ENCODE measurements around the gene MFNG.
"Not testable (repeated sequence)": the region's sequence is repeated elsewhere in the genome, so short reads cannot be mapped to it uniquely, and the experiment has no call there.

Gene MFNG

DNA sequence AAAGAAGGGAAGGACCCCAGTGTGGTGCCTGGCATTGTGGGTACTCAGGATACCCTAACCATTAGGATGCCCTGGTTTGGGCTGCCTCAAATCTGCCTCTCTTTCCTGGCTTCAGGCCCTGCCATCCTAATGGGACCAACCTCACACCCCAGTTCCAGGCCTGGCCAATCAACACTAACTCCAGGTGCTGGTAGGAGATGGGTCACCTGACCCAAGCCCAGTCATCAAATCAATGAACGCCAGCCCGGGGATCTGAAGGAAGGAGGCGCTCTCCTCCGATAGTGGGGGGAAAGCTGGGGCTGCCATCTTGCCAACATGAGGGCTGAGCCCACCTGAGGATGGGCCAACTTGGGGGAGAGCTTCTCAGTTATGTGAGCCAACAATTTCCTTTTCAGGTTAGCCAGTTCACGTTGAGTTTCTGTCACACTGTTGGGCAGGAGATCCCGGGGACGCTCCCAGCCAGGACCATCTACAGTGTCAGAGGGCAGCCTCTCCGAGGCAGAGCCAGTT lies 12.7 kb downstream of the MFNG start:
- no peak for DNase-seq (ENCODE audit: low read depth, low spot score)

DNA sequence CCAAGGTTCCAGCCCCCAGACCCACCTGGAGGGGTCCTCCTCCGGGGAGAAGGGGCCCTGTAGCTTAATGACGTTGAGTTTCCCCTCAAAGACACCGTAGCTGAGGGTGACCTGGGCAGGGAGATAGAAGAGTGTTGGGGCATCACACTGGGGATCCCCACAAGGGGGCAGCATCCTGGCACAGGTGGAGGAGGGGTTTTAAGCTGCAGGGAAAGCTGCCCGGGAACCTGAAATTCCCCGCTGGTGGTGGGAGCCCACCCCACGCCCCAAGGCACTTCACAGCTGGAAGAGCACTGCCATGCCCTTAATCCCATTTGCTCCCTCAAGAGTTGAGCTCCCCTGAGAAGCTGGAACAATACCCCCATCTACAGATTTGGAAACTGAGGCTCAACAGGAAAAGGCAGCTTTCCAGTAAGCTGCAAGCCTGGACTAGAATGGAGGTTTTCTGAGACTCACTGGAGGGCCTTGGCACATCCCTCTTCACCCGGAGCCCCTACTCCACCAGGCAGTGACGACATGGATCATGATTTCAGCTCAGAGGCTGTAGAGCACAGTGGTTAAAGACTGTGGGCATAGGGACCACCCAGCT lies 13.7 kb downstream of the MFNG start:
- no peak for DNase-seq (ENCODE audit: low read depth, low spot score)

DNA sequence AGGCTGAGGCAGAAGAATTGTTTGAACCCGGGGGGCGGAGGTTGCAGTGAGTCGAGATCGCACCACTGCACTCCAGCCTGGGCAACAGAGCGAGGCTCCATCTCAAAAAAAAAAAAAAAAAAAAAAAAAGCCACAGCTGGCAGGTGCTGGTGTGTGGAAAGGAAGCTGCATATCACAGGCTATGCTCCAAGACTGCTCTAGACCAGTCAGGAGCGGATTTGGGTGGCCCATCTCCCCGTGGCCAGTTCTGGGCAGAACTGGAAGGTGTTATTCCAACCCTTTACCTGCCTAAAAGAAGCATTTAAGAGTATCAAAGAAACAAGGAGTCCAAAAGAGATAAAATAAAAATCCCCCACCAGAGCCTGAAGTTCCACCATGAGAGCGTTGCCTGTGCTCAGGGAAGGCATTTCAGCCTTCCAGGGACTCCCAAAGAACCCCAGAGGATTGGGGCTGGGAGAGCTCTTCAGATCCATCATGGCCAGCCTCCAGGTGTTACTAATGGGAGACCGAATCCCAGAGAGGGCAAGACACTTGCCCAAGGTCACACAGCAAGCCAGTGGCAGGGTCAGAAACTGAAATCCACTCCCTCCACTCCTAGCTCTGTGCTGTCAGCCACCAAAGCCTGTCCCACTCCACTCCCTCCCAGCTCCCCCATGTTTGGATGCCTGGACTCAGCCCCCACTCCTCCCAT lies 14.3 kb downstream of the MFNG start:
- no peak for DNase-seq (ENCODE audit: low read depth, low spot score)

DNA sequence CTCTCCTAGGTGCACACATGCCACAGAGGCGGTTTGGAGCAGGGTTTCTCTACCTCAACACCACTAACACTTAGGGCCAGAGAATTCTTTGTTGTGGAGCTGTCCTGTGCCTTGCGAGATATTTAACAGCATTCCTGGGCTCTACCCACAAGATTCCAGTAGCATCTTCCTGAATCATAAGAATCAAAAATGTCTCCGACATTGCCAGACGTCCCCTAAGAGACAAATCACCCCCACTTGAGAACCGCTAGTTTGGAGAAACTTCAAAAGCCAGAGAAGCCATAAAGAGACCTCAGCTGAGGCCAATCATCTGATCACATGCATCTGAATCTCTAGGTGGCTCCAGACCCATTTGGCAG lies 16.1 kb downstream of the MFNG start:
- no peak for DNase-seq (ENCODE audit: low read depth, low spot score)

DNA sequence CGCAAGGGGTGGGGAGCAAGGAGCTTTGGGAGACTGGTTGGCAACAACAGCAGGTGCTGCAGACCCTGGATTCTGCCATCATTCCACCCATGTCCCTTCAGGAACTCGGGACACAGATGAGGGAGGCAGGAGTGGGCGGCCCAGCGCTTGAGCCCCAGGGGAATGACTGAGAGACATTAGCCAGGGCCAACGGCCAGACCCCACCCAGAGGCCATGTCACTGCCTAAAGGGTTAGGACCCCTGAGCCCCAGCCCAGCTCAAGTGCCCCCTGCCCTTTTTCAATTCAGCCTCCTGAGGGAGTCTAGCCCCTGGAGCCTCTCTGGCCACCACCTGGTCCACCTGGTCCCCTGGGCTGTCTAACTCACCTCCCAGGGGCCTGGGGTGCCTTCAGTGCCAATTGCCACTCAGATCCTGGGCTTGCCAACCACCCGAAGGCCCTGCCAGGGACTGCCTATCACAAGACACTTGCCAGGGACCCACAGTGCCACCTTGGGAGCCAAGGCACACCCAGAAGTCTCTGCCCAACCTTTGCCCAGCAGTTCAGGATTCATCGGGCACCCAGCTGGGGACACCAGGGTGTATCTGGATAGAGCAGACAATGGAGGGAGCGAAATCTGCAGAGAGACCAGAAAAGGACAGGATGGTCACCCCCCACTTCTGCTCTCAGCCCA lies 16.6 kb downstream of the MFNG start:
- DNase-seq (ENCODE audit: low read depth, low spot score), result no peak

DNA sequence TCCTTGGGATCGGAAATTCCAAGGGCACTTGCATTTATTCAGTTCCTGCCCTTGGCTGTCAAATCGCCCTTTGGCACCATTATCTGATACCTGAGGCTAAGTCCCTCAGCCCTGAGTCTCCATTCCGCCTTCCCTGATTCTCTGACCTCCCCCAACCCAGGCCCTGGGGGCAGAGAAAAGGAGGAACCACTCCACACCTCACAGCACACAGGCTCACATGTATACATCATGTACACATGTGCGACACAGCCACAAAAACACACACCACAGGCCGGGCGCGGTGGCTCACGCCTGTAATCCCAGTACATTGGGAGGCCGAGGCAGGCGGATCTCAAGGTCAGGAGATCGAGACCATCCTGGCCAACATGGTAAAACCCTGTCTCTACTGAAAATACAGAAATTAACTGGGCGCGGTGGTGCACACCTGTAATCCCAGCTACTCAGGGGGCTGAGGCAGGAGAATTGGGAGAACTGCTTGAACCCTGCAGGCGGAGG lies 17.9 kb downstream of the MFNG start:
- not testable (repeated sequence) for DNase-seq (ENCODE audit: low read depth, low spot score)

DNA sequence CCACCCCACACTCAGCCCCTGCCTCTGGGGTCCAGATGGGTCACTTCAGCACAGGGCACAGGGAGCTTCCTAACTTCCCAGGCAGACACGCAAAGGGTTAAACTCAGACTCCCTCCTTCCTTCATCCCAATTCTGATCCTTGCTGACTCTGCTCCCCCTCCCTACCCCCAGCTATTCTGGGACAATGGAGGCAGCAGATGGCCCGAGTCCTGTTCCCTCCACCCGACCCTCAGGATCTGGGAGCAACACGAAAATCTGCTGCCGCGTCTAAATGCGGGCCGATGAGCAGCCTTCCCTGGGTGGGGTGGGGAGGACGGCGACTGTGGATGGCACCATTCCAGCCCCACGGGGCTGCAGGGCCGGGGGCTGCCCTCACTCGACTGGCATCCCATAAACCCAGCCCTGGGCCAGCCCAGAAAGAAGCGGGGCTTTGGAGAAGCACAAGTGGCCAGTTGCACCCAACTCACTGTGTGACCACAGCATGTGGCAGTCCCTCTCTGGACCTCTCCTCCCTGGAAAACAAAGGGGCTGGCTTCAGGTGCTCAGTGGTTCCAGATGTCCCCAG lies 18.7 kb downstream of the MFNG start:
- no peak for DNase-seq (ENCODE audit: low read depth, low spot score)

DNA sequence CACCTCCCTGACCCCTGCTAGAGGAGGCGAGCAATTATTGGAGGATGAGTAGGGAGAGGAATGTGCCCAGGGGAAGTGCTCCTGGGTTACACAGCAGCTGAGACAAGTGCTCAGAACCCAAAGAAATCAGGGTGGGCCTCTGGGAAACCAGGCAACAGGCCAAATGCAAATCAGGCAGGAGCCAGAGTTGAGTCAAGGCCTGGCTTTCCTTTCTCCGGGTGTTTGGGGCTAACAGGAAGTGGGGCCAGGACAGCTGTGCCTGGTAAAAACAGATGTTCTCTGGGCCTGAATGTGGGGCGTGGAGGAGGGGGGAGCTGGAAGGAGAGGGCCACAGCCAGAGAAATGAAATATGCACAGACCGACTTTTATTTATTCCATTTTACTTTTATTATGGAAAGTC lies 22.0 kb downstream of the MFNG start:
- no peak for DNase-seq (ENCODE audit: low read depth, low spot score)

DNA sequence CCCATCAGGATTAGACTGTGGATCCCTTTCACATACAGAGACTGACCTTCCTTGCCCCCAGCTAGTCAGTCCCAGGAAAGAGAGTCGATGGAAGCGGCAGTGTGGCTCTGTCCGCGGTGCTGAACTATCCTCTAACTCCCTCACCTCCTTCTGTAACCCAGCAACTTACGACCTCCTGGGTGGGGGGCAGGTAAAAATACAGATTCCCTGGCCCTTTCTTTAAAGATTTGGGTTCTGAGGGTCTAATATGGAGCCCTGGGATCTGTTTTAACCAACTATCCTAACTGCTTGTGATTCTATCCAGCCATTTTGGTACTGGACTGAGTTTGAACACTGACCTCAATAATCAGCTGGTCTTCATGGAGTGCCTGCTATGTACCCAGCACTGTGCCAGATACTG lies 23.2 kb downstream of the MFNG start:
- DNase-seq (ENCODE audit: low read depth, low spot score), result no peak

DNA sequence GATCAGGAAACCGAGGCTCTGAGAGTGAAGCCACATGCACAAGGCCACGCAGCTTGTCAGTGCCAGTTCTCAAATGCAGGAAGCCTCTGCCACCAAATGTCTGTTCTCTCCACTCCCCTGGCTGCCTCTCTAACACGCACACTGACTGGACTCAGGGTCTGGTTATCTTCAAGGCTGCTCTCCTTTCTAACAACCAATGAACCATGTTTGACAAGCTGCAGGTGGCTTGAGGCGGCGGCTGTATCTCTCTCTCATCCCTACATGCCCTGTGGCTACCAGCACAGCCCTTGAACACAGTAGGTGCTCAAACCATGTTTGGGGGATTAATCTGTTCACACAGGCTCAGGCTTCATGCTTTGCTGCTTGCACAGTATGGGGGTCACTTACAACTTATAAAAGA lies 23.7 kb downstream of the MFNG start:
- DNase-seq (ENCODE audit: low read depth, low spot score), result no peak

DNA sequence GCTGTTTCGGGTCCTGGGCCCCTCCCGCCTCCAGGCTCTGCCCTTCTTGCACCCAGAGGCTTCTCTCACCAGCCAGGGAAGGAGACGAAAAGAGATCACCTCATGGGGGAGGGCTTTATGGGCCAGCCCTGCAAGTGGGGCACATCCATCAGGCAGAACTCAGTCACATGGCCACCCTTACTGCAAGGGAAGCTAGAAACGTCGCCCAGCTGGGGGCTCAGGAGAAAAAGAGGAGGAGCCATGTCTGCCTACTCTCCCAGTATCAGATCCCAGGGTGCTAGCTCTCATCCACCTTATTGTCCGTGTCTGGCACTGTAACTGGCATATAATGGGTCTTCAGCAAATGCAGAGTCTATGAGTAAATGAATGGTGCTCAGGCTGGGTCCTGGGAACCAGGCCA lies 24.2 kb downstream of the MFNG start:
- no peak for DNase-seq (ENCODE audit: low read depth, low spot score)

DNA sequence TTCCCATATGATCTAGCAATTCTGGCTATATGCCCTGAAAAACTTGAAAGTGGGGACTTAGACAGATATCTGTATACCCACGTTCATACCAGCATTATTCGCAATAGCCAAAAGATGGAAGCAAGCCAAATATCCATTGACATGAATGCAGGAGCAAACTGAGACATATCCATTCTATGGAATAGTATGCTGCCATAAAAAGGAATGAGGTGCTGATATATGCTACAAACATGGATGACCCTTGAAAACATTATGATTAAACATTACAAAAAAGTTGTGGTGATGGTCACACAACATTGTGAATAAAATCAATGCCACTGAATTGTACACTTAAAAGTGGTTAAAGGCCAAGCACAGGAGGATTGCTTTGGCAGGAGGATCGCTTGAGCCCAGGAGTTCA lies 25.5 kb downstream of the MFNG start:
- no peak for DNase-seq (ENCODE audit: low read depth, low spot score)

DNA sequence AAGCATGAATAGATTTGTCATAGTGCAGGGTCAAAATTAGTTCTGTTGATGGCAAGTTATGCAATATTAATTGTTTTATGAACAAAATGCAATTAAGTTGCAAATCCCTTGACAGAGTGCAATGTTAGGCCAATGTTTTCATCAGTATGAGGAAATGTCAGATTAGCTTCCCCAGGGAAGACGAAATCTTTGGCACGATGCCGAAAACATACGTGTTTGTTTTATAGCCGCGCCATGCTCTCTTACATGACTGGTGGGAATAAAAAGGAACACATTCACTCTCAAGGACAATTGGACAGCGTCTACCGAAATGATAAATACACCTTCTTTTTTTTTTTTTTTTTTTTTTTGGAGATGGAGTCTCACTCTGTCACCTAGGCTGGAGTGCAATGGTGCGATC lies 27.0 kb downstream of the MFNG start:
- no peak for DNase-seq (ENCODE audit: low read depth, low spot score)

DNA sequence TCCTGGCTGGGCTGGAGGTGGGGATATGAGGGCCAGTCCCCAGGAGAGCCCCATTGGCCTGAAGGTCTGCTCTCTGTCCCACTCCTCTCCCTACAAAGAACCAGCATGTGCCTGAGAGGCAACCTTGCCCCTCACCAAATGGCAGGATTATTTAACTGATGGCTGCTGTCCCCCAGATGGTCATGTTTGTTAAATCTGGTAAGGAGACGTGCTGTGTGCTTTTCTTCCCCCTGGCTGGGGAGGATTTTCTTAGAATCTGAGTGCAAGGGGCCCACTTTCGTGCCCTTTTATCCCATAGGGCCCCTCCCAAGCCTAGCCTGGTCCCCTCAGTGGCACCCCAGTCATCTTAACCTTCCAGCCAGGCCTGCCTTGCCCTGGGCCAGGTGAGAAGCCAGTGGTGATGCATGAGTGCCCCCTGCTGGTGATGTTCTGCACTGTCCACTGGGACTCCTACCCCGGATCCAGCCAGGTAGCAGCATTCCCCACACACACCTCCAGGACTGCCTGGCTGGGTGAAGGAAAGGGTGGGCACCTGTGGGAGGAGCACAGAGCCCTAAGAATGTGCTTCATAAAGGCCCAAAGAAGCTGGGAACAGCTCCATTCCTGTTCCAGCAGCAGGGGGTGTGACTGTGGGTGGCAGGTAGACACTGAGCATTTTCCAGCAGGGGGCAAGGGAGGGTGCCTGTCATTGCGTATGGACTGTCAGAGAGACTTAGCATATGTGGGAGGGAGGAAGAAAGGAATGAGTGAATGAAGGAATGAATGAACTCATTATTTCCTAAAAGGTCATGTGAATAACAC lies 28.9 kb downstream of the MFNG start:
- DNase-seq (ENCODE audit: low read depth, low spot score), result peak; percentile 67

DNA sequence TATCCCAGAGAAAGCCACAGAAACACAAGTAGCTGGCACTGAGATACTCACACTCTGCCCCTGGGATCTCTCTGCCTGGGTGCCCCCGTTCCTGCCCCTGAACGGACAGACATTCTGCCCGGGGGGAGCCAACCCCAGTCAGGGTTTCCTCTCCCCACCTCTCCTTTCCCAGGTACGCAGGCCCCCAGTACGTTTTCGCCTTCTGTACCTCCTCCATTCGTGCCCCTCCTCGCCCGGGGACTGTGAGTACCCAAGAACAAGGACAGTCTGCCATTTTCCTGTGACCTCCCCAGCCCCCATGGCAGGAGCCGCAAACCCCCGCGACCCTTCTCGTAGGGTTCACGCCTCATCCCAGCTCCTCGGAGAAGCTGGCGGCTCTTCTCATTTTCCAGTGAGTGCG lies 29.8 kb downstream of the MFNG start:
- DNase-seq (ENCODE audit: low read depth, low spot score), result no peak

DNA sequence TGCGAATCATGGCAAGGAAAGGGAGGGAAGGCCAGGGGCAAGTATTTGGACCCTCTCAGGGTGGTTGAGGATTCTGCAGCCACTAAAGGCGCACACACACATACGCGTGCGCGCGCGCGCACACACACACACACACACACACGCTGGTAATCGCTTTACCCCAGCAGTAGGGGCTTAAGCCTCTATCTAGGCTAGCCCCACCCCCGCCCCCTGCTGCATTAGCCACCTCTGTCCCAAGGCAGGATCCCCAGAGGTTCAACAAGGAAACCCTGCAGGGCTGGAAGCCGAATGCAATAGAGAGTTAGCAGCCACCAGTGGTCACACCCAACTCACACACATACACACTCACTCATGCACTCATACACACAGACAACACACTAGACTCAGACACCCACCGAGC lies 30.3 kb downstream of the MFNG start:
- no peak for DNase-seq (ENCODE audit: low read depth, low spot score)

DNA sequence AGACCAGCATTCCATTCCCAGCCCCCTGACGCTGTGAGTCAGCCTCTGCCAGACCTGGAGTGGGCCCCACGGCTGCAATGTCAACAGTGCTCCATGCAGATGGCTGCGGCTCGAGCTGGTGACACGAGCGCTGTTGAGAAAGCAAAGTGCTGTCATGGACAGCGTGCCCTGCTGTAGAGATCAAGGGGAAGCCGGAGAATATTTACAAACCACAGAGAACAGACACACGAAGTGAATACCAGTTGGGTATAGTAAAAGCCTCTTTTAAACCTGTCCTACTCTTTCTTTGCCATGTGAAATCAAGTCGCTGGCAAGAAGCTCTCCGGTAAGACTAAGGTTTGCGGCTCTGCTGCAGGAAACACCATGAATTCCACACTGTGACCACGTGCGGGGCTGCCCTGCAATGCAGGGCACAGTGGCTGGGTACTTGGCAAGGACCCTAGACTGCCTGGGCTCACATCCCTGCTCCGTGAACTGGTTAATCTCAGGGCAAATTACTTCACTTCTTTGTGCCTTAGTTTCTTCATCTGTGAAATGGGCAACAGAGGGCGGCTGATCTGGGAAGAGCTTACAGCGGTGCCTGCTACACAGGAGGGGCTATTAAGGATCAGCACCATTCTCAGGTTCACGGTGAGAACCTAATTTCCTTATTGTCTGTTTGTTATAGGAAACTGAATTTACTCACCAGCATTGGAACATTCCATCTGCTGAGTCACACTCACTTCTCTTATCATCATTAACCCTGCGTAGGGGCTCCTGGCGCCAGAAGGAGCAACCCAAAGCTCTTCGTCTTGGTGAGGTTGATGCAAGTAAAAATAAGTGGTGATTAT lies 31.1 kb downstream of the MFNG start:
- no peak for DNase-seq (ENCODE audit: low read depth, low spot score)

DNA sequence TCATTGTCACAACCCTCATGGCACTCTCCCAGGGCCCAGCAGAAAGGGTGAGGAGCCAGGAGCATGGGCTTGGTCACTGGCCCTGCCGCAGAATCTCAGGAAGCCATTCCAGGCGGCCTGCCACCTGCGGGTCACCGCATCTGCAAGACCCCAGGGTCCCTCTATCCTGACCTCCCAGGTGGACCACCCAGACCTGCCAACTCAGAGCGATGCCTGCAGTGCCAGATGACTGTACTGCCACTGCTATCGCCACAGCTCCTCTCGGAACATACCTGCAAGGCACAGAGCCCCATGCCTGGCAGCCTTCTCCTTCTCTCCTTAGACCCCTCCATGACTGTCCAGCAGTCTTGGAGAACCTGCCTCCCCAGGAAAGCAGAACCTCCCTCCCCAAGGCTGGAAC lies 32.5 kb downstream of the MFNG start:
- no peak for DNase-seq (ENCODE audit: low read depth, low spot score)

DNA sequence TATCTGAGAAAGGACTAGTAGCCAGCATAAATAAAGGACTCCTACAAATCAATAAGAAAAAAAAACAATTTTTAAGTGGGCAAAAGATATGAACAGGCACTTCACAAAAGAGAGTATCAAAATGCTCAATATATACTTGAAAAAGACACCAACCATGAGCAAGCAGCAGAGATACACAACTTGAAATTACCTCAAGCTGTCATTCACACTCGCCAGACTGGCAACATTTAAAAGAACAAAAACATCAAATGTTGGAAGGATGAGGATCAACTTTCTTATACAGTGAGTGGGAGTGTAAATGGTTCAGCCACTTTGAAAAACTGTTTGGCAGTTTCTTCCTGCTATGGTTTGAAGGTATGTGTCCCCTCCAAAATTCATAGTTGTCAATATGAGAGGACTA lies 35.0 kb downstream of the MFNG start:
- no peak for DNase-seq (ENCODE audit: low read depth, low spot score)

DNA sequence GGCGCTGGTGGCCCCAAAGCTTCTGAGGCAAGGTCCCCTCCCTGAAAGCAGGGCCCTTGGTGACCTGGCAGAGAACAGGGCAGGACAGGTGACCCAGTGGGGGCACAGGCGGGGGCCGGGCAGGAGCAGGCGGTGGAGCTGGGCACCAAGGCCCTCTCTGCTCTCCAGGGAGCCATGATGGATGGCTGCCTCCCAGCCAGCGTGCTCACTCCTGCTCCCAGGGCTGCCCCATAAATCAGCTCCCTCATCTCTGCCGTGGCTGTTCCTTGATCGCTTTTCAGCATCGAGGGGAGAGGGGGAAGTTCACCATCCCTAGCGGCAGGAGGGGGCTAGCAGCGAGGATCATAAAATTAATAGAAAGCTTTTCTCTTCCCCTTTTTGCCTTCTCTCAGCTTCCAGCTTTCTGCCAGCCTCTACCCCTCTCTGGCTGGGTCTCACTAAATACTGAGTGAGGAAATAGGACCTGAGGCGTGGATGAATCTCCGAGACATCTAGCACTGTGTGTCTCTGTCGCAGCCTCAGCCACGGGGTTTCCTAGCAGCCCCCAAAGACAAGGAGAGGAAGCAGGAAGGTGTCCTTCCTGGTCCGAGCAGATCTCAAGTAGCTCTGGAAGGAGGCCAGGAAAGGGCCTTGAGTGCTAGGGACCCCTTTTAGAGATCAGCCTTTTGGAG lies 36.7 kb downstream of the MFNG start:
- no peak for DNase-seq (ENCODE audit: low read depth, low spot score)
